Skin of body (tissue), 2 donors: Measurements from ENCODE around the gene SLC48A1. TPM values are rescaled to one million over a fixed set of nuclear protein-coding genes. Genes with fewer than 3 reads are reported as not detected.
A peak's percentile ranks its signal among the peaks of the same experiment; 100 is the strongest.

Source experiments
- DNase-seq: peaks from one replicate; lab custom pipeline; 2025; lab: John Stamatoyannopoulos, UW
- total RNA-seq: library from RNA; depleted of rRNA; stranded (reverse); fragments of >200 nt; gene quantifications from one replicate; pipeline ENCODE4 v1.2.3, GENCODE V29; 2014

Gene SLC48A1
- total RNA-seq, 1 donor from 2014 or later, result 6.7 TPM

DNA sequence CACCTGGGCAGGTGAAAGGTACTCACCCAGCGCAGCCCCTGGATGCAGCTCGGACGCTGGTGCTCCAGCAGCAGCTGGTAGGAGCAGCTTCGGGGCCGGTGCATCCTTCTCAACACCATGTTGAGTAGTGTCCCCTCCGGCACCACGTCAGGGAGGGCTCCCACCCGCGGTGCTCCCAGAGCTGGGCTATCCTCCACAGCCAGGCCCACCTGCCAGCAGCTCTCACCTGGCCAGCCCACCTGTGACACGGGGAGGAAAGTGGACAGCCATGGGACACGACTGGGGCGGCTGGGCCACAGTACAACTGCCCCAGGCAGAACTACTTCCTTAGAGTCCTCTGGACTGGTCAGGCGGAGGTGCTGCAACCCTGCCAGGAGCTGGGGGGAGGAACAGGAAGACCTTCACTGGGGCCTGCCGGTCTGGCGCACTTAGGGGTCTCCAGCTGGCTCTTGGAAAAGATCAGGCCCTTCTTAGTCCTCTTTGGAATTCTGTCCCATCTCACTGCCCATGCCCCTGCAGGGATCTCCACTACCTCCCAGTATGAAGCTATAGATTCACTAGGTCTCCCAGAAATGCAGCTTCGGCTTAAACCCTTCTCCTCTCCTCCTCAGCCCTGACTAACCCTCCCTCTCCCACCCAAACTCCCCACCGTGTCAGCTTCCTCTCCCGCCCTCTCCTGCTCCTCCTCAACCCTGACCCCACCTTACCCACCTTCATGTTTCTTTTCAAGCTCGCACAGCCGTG lies 15.0 kb upstream of the SLC48A1 start:
- no peak for DNase-seq

DNA sequence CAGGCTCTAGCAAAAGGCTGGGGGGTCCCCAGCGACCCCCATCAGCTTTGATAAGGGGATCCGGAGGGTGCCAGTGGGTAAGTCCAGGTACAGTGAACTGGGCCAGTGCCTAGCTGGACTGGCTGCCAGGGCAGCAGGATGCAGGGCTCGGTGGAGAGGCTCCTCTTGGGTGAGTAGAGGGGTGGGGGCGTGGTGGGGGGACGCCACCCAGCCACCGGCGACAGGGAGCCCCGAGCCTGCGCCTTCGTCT lies 14.5 kb upstream of the SLC48A1 start:
- no peak for DNase-seq

DNA sequence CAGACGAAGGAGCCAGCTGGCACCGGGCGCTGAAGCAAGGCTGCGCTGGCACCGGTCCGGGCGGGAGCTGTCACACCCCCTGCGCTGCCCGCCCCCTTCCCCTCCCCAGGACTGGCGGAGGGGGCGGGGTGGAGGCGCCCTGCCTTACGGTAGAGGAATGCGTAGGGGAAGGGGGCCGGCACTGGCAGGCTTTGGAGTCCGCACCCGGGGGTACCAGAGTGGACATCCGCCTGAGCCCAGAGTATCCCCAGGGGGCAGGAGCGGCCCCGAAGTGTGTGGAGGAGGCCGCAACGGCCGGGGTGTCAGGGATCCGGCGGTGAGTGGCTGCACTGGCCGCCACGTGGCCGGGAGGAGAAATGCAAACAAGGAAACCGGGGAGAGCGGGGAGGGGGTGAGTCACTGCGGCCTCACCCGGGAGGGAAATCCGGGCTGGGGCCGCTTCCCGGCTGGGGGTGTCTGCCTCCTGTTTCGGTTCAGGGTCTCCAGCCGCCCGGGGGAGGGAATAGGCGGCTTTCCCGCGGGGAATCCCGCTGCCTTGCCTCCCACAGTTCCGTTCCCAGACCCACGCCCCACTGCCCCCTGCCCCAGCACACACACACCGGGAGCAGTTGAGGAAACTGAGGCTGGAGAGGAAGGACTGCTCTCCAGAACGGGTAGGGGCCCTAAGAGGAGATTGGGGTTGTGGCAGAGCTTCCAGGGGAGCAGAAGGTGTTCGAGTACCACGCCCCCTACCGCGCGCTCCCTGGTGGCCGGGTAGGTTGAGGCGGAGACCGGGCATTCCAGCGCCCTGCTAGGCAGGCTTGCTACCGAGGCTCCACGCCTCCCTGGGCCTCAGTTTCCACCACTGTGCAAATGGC lies 14.0 kb upstream of the SLC48A1 start, which contains the start of gene RAPGEF3:
Gene RAPGEF3 (minus strand): TSS at position 47 of the 857 bp plus-strand sequence. CDS start 324 bp downstream, outside the sequence.
- peak; percentile 65 for DNase-seq

DNA sequence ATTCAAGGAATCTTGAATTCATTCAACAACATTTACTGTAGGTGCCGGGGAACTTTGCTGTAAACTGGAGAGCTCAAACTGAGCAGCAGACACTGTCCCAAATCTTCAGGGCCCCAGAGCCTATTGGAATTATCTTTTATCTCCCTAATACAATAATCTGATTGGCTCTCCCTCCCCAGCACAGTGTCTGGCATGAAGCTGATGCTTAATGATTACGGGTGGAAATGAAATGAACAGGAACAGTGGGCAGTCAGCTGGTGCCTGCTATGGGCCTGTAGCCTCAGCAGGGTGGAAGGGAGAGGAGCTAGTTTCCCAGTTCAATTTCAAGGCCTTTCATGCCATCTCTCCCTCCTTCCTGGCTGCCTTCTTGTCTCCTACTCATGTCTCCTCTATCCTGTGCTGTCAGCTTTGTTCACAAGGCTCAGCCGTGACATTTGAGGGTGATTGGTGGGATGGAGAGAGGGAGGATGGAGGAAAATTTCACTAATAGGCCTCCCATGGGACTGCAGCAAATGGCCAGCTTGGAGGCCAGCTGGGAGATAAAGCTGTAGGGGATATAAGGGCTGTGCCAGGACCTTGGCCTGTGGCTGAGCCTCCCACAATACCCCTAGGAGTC lies 10.1 kb upstream of the SLC48A1 start:
- DNase-seq, result no peak

DNA sequence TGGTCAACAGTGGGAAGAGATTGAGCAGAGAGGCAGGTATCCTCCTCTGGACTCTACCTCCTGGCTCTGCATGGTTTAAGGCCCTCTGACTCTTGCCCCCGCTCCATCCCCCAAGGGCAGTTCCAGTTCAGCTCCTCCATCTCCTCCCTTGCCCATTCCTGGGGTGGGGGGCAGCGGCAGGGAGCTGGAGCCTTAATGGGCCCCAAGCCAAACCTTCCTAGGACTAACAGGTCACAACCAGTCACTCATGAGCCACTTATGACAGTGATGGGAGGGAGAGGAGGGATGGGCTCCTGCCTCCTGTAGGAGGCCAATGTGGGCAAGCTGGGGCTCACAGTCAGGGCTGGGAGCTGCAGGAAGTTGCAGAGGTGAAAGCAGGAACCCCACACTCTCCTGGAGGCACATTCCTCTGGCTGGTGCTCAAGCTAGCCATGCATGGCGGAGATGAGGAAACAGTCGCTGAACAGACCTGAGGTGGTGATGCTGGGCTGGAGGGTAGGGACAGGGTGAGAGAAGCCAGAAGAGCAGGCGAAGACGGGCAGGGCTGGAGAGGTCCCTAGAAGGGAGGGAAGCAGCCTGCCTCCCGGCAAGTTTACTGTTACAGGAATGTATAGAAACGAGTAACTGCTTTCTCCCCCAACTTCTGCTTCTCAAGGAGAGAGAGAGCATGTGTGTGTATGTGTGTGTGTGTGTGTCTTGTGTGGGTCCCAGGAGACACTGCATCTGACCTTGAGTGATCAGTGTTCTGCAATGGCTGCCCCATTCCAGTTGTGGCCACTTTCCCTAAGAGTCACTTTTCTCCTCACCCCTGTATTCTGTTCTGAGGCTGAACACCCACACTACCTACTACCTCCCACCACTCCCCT lies 9.3 kb upstream of the SLC48A1 start:
- no peak for DNase-seq

DNA sequence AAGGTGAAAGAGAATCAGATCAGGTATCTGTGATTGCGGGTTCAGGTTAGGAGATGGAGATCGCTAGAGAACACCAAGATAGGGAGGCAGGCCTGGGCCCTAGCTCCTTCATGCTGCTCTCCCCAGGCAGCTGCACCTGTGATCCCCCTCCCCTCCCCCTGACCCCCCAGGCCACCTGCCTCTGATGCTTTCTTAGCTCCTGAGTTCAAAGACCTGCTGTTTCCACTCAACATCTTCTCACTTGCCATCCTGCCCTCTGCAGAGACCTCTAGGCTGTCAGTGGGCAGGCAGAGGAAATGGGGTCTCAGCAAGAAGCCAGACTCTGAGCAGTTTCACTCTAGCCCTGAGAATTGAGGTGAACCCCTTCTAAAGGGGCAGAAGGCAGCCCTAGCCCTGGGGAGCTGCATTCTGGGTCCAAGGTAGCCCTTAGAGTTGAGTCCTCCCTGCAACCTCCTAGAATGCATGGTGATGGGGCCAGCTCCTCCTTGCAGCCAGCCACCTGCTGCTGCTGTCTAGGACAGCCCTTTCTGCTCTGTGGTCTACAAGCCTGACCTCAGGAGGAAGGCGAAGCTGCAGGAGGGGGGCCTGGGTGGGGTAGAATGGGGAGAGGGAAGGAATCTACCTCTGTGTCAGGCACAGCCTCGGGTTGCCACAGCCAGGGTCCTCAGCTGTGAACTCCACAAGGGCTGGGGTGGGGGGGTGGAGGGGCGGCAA lies 6.4 kb upstream of the SLC48A1 start:
- DNase-seq, result no peak

DNA sequence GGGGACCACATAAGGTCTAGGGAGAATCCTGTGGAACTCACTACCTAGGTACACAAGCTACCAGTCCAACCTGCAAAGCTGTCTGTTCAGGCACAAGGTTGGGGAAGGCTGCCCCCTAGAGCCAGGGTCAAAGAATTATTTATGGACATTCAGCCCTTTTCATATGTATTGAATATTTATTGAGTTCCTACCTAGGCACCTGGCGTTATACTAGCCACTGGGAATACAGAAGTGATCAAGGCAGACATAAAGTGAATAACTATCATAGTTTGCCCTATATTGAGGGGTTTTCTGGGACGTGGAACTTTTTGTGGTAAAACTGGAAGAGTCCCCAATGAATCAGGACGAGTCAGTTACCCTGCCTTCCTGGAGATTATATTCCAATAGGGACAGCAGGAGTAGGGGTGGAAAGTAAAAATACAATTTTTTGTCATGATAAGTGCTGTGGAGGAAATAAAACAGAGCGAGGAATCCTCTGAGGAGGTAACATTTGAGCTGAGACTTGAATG lies 5.8 kb upstream of the SLC48A1 start:
- no peak for DNase-seq

DNA sequence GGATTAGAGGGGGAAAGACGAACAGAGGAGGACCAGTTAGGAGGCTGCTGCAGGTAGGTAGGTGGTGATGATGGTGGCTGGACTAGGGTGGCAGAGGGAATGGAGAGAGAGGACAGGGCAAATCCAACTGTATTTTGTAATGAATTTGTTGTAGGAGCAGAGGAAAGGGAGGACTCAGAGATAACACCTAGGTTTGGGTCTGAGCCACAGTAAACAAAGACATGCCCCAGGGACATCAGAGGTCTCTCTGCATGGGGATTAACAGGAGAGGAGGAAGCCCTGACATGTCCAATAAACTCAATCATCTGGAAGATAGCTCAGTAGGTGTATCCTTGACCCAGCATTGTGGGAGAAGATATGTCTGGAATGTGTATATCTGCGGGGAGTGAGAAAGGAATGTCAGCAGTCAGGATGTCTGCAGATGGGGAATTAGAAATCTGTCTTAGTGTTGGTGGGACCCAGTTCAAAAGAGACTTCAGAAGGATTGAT lies 4.7 kb upstream of the SLC48A1 start:
- DNase-seq, result no peak

DNA sequence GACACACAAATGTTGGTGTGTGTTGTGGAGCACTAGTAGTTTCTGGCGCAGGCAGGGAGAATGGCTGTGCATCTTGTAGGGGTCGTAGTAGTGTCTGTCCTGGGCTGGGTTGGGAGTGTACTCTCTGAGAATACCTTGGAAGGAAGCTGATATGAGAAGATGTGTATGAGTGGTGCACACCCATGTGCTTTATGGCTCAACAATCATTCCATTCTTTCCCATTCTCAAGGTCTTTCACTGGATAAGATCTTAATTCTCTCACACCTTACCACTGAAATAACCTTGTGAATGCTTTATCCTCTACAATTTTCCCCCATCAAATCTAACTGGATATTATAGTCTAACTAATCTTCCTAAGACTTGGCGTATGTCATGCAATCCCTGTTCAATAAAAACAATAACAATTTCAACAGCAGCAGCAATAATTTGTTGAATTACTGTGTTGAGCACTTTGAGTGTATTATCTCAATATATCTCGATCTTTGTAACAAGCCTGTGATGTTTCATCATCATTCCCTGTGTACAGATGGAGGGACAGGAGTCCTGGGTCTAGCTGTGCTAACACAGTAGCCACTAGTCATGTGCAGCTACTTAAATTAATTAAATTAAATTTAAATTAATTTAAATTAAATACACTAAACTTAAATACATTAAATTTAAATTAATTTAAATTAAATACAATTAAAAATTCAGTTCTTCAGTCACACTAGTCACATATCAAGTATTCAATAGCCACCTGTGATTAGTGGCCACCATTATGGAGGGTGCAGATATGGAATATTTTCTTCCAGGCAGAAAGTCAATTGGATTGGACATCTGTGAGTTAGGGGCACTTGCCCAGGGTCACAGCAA lies 3.6 kb upstream of the SLC48A1 start:
- DNase-seq, result no peak

DNA sequence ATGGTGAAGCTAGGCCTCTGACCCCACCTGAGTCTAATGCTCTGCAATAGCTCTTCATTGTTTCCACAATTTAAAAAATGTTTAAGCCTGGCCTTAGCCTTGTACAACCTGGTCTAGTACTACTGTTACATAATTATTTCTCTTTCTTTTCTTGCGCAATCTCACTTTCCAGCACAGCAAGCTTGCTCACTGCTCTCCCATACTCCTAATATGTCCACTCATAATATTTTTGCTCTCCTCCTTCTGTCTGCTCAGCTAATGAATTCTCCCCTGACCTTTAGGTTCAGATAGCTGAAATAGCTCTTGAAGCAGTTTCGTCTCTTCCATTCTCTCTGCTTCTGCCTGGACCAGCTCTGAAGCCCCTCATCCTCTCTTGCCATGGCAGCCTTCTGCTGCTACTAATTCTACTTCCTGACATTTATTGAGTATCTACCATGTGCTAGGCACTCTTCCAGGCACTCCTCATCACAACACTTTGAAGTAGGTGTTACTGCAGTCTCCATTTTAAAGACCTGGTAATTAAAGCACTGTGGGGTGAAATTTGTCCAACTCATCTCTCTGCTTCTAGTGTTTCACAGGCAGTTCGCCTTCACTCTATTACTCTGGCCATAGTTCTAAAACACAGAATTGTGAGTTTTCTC lies 2.8 kb upstream of the SLC48A1 start:
- no peak for DNase-seq

DNA sequence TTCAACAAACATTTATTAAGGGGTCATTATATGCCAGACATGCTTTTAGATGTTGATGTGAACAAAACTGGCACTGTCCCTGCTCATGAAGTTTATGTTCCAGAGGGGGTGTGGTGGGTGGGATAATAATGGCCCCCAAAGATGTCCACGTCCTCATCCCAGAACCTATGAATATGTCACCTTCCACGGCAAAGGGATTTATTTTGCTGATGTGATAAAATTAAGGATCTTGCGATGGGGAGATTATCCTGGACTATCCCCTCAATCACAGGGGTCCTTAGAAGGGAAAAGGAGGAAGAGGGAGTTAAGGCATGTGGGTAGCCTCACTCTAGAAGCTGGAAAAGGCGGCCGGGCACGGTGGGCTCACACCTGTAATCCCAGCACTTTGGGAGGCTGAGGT lies 1.7 kb upstream of the SLC48A1 start:
- DNase-seq, result no peak

DNA sequence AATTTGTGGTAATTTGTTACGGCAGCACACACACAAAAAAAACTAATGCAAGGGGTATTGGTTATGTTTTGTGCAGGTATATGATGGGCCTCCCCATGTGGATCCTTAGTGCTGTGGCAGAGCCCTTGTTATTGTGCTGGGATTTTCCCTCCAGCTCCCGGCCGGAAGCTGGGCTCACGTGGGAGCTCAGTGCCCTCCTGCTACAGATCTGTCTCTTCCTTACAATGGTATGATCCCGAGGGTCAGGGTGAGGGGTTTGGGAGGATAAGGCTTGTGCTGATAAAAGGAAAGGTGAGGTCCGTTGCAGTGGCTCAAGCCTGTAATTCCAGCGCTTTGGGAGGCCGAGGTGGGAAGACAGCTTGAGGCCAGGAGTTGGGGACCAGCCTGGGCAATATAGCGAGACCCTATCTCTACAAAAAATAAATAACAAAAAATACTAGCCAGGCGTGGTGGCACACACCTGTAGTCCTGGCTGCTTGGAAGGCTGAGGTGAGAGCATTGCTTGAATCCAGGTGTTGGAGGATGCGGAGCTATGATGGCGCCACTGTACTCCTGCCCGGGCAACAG lies 861 bp upstream of the SLC48A1 start:
- no peak for DNase-seq

DNA sequence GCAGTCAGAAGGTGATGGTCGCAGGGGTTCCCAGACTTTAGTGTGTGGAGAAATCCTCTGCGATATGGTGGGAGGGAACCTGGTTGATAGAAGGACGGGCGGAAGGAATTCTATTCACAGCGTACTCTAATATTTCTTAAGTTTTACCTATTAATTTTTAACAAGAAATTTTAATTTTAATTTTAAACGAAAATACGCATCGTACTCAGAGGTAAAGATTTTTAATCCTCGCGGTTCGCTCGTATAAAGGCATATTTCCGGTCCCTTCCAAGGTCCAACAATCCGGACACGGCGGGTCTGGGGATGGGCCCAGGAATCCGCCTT lies 338 bp upstream of the SLC48A1 start:
- DNase-seq, result no peak

DNA sequence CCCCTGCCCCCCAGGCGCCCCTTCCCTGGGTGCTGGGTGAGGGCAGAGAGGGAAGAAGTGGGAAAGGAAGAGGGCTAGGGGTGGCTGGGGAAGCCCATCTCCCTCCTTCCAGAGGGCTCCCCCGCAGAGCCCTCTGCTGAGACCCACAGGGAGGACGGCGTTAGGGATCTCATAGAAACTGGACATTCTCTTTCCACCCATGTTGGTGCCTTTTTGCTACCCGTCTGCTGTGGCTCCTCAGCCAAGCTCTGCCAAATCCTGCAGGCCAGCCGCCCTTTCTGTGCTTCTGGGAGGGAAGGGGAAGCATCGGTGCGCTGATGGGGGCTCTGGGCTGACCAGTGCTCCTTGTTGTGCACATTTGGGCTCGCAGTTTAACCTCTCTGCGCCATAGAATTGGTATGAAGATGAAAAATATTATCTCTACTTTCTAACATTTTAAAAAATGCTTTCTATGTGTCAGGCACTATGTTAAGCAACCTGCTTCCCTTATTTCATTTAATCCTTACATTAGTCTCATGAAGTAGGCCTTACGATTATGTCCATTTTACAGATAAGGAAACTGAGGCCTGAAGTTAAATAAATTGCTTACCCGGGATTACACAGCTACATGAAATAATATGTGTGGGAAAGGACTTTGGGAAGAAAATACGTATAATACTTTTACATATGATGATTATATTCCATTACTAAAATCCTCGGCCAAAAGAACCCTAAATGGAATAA lies 981 bp downstream of the SLC48A1 start:
- DNase-seq, result no peak

DNA sequence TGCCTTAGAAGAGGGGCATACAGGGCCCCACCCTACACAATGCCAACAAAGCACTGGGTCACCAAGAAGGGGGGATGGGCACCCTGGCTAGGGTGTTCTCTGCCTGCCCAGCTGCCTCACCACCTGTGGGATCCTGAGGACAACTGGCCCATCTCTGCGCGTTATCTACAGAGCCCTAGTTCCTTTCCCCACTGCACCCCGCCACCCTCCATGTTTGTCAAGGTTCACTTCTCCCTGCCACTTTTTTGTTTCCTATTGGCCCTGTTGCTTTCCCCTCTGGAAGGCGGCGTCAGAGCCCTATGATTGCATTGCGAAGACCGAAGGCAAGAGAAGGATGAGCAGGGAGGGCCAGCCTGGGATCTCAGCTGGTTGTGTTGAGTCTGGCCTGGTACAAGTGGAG lies 1.6 kb downstream of the SLC48A1 start:
- DNase-seq, result no peak

DNA sequence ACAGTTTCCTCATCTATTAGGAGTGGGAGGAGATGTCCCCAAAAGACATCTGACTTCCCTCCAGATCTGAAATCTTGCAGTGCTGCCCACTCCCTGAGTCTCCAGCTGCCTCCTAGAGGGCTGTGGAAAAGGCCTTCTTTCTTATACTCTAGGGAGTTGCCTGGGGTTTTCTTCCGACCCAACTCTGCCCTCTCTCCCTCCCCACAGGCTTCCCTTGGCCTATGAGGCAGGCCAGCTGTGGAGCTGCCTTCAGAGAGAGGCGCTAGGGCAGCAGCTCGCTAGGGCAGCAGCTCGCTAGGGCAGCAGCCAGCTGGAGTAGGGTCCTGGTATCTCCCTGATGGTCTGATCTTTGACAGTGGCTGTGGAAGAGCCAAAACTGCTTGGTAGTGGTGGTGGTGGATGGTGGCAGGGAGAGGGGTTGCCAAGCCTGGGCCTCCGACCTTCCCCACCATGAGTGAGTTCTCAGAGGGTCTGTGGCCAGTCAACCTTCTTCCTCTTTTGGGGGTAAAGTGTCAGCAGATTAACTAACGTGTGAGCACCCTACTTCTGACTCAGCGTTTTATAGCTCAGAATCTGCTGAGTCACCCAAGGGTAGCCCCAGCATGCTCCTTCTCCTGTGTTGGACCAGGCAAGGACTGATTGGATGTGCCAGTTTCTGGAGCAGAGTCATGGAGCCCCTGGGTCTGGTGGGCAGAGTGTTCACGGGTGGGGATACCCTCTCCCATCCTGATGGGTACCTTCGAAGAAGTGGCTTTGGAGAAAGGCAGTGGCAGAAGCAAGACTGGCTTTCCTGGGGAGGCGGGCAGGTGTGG lies 2.3 kb downstream of the SLC48A1 start:
- DNase-seq, result no peak

DNA sequence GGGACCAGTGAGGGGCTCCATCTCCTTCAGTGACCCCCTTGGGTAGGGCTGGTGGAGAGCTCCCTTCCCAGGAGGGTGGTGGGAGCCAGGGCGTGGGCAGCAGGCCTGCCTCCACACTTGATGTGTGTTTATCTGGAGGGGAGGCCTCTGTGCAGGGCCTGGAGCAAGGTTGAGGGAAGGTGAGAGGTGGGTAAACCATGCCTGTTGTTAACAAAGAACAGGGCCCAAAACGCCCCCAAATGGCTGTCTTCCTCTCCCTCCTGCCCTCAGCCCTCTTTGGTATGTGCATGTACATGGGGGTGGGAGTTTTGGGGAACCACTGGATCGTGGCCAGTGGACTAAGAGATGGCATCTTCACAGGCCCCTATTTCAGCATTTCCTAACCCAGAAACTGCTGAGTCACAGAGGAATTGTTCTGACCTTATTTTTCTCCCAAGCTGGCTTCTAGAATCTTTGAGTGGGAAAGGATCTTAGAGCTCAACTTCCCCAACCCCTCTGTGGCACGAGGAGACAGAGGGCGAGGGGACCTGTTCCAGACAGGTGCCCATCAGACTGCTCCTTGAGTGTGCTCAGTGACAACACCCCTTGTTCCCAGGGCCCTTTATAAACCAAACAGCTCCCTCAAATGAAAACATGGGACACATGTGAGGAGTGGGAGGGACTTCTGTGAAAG lies 3.6 kb downstream of the SLC48A1 start:
- no peak for DNase-seq
